ENCODE results near the gene FAM124B. TPM values are rescaled to one million over a fixed set of nuclear protein-coding genes. Genes with fewer than 3 reads are reported as not detected.

Gene FAM124B
- total RNA-seq, 2 donors from 2014 or later = 1.3 to 1.5 TPM

GRCh38 chr2:224357098-224357901 is 44.6 kb downstream of the FAM124B start:
- TF ChIP-seq CTCF (IDR thresholded peaks at IDR 0.05) = peak; percentile 73 to 86
- Histone ChIP-seq H3K4me1 (no peaks in the 10 kb centered on the region), H3K36me3 (no peaks in the 10 kb centered on the region), H3K4me3 (no peak overlapping the region), H3K27me3 (no peaks in the 10 kb centered on the region), H3K9me3 (no peaks in the 10 kb centered on the region), H3K27ac (no peak overlapping the region)
- no peak for DNase-seq (ENCODE audit: low spot score)

- DNase-seq (ENCODE audit: low spot score) = no peak
- Histone ChIP-seq H3K4me1 (no peaks in the 10 kb centered on the region), H3K9me3 (no peaks in the 10 kb centered on the region), H3K4me3 (no peak overlapping the region), H3K36me3 (no peaks in the 10 kb centered on the region), H3K27ac (no peak overlapping the region), H3K27me3 (no peaks in the 10 kb centered on the region)
- no peak for TF ChIP-seq CTCF (IDR thresholded peaks at IDR 0.05)
Observed at GRCh38 chr2:224354632-224355211, 47.2 kb downstream of the FAM124B start.

GRCh38 chr2:224350703-224351102 is 51.2 kb downstream of the FAM124B start:
- Histone ChIP-seq H3K9me3 (no peaks in the 10 kb centered on the region), H3K36me3 (no peaks in the 10 kb centered on the region), H3K4me1 (no peaks in the 10 kb centered on the region), H3K4me3 (no peak overlapping the region), H3K27ac (no peak overlapping the region), H3K27me3 (no peaks in the 10 kb centered on the region)
- no peak for DNase-seq (ENCODE audit: low spot score)
- no peak for TF ChIP-seq CTCF (IDR thresholded peaks at IDR 0.05)

GRCh38 chr2:224349396-224349795 is 52.5 kb downstream of the FAM124B start:
- Histone ChIP-seq H3K27ac (no peak overlapping the region), H3K4me3 (no peak overlapping the region), H3K36me3 (no peaks in the 10 kb centered on the region), H3K27me3 (no peaks in the 10 kb centered on the region), H3K9me3 (no peaks in the 10 kb centered on the region), H3K4me1 (no peaks in the 10 kb centered on the region)
- no peak for TF ChIP-seq CTCF (IDR thresholded peaks at IDR 0.05)
- DNase-seq (ENCODE audit: low spot score) = no peak

GRCh38 chr2:224347176-224348051 is 54.5 kb downstream of the FAM124B start:
- TF ChIP-seq CTCF (IDR thresholded peaks at IDR 0.05) = no peak
- DNase-seq (ENCODE audit: low spot score) = no peak
- Histone ChIP-seq H3K27ac (no peak overlapping the region), H3K4me3 (no peak overlapping the region), H3K27me3 (no peaks in the 10 kb centered on the region), H3K4me1 (no peaks in the 10 kb centered on the region), H3K9me3 (no peaks in the 10 kb centered on the region), H3K36me3 (no peaks in the 10 kb centered on the region)
